CD4-positive, alpha-beta T cell treated with Interleukin-4 for 1 hour (primary cell): ENCODE measurements around the gene TGM2.
A peak's percentile ranks its signal among the peaks of the same experiment; 100 is the strongest.

Experiments used
- DNase-seq, 2 donors: peaks; one replicate each; pipeline ENCODE4 v3.0.0-alpha.2; 2020 to 2022

The TGM2 gene

DNA sequence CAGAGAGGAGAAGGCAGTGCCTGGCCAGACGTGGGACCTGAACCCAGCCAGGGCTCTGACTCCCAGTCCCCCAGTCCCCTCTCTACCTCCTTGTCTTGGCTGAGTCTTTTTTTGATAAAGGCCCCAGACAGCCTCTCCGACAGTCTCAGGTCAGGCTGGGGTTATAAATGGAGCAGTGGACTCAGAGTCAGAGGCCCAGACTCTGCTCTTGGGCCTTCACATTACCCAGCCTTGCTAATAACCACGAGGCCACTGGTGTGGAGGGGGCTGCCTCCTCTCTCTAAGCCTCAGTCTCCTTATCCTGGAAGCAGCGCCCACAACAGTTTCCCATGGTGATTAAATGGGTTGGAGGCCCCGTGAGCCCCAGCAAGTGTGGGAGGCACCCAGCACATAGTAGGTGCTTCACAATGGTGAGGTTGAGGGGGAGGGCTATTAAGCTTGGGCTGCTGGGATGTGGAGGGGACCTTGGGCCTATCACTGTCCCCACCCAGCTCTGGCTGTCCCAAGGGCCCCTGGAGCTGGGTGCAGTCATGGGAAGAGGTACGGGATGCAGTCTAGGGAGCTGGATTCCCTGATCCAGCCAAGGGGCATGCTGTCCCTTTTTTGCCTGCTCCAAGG lies 35.7 kb downstream of the TGM2 start:
- no peak for DNase-seq

DNA sequence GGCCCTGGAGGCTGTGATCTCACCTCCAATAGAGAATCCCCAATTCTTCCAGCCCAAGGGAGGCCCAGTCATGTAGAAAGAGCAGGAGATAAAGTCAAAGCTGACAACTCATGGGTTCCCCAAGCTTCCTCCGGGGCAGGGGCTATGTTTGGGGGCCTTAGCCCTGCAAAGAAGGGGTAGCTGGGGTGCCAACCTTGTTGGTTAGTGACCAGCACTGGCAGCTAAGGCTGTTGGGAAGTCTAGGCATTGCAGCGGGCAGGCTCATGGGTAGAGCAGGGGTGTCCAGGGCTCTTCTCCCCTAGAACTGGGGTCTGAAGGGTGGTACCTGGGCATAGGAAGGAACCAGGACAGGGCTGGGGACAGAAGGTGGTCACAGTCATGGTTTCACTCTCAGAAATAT lies 36.4 kb downstream of the TGM2 start:
- no peak for DNase-seq

DNA sequence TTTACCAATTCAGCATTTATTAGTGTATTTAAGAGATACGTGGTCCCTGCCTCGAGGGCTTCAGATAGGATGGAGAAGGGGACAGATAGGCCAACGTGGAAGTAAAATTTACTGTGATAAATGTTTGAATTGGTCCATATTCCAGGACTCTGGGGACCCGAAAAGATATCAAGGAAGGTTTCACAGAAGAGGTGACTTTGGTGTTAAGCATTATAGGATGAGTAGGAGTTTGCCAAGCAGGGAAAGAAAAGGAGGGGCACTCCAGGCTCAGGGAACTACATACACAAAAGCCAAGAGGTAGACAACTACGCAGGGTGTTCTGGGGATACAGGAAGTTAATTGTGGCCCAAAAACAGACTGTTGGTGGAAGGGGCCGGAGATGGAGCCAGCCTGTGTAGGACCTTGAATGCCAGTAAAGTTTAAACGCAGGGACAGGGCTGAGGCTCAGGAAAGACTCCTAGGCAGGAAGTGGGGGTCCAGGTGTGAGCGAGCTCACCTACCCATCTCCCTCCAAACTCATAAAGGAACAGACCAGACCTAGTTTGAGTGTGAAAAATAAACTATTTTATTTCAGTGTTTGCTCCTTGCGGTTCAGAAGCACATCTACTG lies 37.0 kb downstream of the TGM2 start:
- no peak for DNase-seq

DNA sequence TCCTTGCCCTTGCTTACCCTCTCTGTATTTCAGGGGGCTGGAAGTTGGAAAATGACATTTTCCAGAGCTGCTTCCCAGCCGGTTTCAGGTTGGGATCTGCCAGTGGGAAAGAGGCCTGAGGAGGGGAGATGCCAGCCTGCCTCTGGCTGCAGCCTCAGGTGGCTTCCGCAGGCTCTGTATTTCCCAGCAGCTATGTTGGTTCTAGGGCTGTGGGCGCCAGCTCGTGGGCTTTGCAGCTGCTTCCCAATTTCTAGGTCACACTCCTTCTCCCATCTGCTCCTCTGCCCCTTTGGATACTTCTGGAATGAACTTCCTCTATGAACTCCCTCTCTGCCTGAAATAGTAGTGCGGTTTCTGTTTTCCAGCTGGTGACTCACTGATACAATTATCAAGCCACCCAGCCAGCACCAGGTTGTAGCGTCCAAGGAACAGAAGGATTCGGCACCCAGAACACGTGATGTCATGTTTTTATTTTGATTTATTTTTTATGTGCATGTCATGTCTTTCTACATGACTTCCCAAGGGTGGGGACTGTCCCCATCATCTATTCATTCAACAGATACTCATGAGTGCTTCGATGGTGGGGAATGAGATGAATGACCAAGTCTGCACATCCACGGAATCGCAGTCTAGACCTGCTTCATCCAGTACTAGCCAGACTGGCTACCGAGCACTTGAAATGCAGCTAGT lies 38.0 kb downstream of the TGM2 start:
- no peak for DNase-seq

DNA sequence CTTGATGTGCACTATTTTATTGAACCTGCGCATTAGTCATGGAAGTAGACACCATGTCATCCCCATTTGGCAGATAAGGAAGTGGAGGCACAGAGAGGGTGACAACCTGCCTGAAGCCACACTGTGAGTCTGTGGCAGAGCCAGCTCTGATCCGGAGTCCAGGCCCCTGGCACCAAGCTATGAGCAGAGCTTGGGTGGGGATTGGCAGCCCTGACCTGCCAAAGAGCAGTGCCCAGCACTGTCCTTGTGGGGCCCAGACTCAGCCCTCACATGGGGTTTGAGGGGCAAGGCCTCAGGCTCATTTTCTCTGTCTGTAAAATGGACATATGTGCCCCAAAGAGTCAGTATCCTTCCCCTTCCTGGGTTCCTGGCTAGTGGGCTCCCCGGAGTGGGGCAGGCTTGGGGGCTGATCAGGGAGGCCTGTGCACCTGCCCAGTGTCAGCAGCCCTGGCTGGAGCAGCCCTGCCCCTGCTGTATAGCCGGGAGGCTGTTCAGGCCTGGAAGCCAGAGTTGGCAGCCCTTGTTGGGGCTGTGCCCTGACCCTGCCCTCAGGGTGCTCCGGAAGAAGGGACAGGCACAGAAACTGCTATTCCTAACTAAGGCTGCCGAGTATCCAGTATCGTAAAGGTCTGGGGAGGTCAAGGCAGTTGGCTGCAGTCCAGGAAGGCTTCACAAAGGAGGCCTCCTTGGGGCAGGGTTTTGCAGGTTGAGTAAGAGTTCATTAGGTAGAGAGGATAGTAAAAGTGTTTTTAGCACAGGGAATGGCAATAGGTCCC lies 38.7 kb downstream of the TGM2 start:
- DNase-seq: no peak

DNA sequence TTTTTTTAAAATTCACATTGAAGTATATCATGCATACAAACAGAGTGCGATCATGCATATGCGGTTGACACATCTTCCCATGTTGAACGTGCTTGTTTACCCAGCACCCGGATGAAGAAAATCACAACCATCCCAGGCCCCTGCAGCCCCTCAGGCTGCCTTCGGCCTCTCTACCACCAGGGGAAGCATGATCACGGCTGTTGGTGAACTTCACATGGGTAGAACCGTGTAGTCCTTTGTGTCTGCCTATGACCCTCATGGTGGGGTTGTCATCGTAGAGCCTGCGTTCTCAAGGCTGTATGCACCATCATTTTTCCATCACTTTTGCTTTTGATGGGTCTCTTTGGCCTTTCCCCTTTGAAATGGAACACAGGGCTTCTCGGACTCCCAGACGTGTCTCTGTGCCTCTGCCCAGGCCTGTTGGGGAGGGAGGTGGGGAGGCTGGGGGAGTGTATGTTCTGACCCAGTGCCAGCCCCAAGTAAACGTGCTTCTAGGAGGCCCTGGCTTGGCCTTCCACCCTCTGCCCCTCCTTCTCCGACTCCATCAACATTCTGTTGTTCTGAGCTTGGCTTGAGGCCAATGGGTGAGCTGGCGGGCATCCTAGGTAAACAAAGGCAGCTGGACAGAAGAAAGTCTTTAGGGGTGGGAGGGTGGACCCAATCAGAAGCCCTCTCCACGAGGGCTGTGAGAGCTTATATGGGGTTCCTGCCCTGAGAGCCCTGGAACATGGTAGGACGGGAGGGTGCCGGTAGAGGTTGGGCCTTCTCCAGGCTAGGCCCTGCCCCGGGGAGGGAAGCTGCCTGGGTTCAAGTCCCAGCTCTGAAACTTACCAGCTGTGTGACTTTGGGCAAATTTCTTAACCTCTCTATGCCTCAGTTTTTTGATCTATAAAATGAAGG lies 39.7 kb downstream of the TGM2 start:
- DNase-seq: no peak

DNA sequence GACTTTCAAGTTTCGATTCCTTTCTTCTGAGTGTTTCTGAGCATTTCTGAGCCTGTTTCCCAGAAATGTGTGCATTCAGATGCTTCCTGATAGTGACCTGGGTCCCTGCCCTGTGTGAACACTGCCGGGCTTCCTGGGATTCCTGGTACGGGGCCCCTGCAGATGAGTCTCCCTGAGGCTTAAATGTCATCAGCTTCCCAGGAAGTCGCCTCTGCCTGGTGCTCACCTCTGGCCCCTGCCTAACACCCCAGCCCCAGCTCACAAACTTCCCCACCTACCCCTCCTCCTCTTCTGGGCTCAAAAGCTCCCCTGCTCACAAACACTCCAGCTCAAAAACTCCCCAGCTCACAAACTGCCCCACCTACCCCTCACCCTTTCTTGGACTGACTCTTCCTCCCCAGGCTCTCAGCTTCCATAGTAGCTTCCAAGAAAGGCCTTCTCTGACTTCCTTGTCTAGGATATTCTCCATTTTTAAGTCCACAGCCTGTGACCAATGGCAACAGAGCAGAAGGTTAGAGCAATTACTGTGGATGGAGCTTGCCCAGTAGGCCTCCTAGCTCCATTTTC lies 42.0 kb downstream of the TGM2 start:
- no peak for DNase-seq

DNA sequence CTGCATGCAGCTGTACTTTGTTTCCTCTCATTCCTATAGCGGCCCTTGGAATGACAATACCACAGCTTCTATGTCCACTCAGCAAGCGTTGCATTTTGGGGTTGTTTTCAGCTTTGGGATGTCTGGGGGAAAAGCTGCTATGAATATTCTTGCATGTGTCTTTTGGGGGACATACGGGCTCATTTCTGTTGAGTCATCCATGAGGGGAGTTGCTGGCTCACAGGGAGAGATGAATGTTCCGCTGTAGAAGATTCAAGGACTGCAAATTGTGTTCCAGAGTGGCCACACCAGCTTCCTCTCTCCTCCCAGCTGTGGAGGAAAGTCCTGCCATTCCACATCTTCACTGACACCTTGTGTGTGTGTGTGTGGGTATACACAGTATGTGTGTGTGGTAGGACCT lies 43.3 kb downstream of the TGM2 start:
- no peak for DNase-seq

DNA sequence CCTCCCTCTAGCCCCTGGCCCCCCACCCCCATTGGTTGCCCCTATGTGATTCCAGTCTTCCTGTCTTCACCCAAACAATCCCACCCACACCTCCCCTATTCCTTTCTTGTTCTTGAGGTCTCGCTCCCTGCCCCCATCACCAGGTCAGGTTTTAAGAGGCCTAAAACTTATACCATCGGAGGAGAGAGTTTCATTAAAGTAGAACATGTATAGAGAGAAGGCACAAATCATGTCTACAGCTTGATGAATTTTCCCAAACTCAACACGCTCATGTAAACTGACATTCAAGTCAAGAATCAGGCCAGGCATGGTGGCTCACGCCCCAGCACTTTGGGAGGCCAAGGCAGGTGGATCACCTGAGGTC lies 44.5 kb downstream of the TGM2 start:
- no peak for DNase-seq

DNA sequence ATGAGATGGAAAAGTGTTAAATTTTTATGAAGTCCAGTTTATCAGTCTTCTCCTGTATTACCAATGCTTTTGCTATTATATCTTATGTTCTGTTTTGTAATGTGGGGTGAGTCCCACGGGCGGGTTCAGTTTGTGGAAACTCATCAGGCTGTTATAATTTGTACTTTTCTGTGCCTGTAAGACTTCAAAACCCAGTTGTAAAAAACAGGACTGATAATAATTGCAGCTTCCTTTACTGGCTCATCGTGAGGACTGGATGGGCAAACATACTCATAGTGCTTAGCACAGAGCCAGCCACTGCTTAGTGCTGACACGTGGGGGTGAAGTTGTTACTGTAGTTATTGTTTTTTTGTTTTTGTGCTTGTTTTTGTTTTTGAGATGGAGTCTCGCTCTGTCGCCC lies 45.6 kb downstream of the TGM2 start:
- DNase-seq: no peak

DNA sequence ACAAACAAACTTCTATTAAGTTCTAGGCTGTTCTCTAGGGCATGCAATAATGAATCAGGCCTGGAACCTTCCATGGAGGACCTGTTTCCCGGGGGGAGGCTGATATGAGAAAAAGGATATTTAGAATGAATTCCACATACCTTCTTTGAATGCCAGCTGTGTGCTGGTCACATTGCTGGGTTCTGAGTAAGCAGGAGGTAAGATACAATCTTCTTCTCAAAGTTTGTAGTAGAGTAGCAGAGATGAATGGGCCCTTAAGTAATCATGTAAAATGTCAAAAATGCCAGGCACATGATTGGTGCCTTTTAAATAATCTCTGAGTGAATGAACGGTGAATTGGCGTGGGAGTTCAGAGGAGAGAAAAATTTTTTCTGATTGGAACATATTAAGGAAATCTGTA lies 47.4 kb downstream of the TGM2 start:
- DNase-seq: no peak

DNA sequence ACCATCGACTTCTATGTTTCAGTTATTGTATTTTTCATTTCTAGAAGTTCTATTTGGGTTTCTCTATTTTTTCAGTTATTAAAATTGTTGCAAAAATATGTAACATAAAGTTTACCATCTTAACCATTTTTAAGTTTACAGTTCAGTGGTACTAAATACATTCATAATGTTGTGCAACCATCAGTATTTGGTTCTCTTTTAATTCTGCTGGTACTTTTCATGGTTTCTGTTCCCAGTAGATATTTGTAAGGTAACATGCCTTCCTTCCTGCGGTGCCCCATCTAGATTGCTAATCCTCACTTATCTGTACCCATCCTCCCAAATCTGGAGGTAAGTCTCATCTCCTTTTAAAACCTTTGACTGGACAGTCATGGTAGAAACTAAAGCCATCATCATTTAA lies 47.9 kb downstream of the TGM2 start:
- no peak for DNase-seq

DNA sequence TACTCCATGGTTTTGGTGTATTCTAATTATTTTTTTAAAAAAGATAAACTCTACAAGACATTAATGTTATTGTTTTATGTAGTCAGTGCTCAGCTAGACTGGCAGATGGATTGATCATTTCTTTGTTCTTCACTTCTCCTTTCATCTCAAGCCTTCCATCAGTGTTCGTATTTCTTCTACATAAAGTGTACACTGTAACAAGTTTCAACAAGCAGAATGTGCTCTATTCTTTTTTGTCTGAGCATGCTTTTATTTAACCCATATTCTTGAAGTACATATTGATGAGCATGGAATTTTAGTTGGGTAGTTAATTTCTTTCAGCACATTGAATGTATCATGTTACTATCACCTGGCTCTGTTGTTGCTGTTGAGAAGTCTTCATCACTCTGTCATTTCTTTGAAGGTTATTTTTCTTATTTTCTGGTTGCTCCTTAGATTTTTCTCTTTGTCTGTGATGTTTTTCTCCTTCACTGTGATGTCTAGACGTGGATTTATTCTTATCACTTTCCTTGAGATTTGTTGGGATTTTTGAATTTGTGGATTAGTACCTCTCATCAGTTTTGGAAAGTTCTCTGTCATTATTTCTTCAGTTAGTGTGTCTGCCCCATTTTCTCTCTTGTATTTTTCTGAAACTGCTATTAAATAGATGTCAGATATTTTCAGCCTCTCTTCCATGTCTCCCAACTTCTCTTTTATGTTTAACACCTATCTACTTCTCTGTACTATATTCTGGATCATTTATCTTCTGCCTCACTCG lies 48.5 kb downstream of the TGM2 start:
- DNase-seq: no peak

DNA sequence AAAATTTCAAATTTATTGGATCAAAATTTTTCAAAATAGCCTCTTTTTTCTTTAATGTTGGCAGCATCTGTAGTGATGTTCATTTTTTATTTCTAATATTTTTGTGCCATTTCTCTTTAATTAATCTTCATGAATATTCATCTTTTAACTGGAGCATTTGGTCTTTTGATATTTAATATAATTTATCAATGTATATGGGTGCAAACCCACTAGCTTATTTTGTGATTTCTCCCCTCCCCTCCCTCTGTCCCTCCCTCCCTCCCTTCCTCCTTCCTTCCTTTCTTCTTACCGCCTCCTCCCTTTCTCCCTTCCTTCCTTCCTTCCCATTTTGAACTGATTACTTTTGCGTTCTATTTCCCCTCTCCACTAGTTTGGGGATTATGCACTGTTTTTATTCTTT lies 49.2 kb downstream of the TGM2 start:
- DNase-seq: no peak

DNA sequence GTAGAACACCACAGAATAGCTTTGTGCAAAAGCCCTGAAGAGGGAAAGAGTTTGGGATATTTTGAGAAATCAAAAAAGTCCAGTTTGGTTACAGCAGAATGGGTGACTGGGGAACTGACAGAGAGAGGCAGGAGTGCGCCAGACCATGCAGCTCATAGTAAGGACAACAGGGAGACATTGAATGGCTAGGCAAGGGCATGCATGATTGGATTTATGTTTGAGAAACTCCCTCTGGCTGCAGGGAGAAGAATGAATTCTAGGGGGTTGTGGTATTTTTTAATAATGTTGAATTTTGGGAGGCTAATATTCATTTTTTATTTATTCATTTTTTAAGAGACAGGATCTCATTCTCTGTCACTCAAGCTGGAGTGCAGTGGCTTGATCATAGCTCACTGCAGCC lies 49.9 kb downstream of the TGM2 start:
- DNase-seq: no peak

DNA sequence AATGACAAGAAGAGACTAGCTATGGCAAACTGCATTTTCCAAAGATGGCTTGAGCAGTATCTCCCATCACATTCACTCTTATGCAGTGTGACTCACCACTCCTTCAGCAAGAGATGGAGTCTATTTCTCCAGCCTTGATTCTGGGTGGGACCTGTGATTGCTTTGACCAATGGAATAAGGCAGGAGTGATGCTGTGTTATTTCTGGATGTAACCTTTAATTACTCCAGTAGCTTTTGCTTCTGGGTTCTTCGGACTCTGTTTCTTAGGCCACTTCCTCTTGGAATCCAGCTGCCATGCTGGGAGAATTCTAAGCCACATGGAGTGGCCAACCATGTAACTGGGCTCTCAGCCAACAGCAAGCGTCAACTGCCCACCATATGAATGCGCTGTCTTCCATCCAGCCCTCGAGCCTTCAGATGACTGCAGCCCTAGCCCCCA lies 50.7 kb downstream of the TGM2 start:
- DNase-seq: no peak

DNA sequence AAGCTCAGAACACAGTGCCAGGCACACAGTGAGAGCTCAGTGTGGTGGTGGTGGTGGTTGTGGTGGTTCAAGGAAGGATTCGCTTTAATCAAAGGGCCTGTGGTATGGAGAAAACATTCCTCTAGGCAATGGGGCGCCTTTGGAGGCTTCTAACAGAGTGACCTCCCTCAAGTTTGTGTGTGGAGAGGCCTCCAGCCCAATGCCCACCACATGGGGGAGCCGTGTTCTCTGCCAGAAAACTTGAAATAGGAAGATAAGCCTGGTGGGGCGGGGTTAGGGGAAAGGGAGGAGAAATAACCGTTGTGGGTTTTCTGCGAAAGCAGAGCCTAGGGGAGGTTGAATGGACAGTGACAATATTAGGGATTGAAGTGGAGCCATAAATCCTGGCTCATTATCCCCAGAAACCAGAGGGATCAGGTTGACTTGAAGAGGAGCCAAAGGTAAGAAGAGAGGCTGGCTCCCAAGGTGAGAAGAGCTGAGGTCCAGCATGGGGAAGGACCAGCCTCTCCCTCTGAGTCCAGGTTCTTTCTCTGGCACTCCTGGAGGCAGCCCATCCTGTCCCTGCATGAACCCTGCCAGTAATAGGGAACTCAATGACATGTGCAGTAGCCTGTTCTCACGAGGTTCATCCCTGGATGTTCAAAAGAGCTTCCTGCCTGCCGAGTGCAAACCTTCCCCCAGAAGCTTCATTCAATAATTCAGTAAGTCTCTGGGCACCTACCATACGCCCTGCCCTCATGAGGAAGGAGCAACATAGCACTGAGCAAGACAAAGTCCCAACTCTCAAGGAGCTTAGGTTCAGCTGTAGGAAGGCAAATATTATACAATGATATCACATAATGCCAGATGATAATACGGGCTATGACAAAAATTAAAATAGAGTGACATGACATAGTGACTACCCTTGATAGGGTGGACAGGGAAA lies 51.4 kb downstream of the TGM2 start:
- peak in 1 of 2 donors; percentile 38 for DNase-seq

DNA sequence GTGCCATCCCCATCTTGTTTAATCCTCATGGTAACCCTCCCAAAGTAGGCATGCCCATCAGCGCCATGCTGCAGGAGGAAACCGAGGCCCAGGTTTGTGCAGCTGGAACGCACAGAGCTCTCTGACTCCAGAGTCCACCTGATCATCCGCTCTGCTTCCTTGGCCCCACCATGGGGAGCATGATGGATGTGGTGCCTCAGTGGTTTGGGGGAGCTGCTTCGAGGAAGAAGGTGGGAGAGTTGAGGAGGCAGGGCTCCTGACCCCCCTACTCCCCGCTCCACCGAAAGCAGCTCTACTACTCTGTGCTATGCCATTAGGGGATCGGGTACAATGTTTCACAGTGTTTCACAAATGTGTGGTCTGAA lies 52.2 kb downstream of the TGM2 start:
- no peak for DNase-seq

DNA sequence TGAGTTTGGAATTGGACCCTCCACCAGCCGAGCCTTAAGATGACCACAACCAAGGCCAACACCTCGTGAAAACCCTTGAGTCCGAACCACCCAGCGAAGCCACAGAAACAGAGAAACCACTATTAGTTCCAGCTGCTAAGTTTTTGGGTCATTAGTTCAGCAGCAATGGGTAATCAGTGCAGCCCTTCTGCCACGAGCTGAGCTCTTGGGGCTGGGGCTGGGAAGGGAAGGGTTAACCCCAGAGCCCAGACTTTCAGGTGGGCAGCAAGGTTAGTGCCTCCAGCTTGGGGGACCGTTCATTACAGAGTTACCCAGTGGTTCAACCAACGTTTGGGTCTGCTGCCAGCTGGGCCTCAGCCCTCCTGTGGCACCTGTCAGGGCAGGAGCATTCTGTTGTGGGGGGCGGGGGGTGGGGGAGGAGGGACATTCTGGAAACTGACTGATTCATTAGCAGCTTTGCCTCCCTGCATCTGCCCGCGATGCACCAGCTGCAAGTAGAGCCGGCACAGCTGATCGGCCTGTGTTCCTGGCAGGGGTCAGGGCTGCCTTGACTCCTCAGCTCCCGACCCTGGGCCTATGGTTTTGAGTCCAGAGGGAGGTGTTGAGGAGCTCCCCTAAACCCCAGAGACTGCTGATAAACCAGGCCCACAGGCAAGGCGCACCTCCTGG lies 52.7 kb downstream of the TGM2 start:
- no peak for DNase-seq
